ENCODE measurements around the gene PRKX.
A peak's percentile ranks its signal among the peaks of the same experiment; 100 is the strongest.
"Not testable (repeated sequence)": the region's sequence is repeated elsewhere in the genome, so short reads cannot be mapped to it uniquely, and the experiment has no call there.

The PRKX gene

GRCh38 chrX:3666975-3667374 lies 46.5 kb downstream of the PRKX start:
- in situ Hi-C loops (cut with HindIII; ENCODE audit: low pct_ligation_motif_present, low pct_unique_long_range_greater_than_20kb, low sequenced_read_pairs): no loop called here
- no peak for DNase-seq

GRCh38 chrX:3664921-3665320 lies 48.5 kb downstream of the PRKX start:
- in situ Hi-C loops (cut with HindIII; ENCODE audit: low pct_ligation_motif_present, low pct_unique_long_range_greater_than_20kb, low sequenced_read_pairs): no loop called here
- no peak for DNase-seq

- in situ Hi-C loops (cut with HindIII; ENCODE audit: low pct_ligation_motif_present, low pct_unique_long_range_greater_than_20kb, low sequenced_read_pairs): not testable (repeated sequence)
Measured at GRCh38 chrX:3663576-3664250, 49.7 kb downstream of the PRKX start.

GRCh38 chrX:3659761-3660160 lies 53.7 kb downstream of the PRKX start:
- in situ Hi-C loops (cut with HindIII; ENCODE audit: low pct_ligation_motif_present, low pct_unique_long_range_greater_than_20kb, low sequenced_read_pairs): no loop called here
- no peak for DNase-seq

More at GRCh38 chrX:3663576-3664250, 49.7 kb downstream of the PRKX start:
- not testable (repeated sequence) for DNase-seq

GRCh38 chrX:3655181-3655580 lies 58.3 kb downstream of the PRKX start:
- in situ Hi-C loops (cut with HindIII; ENCODE audit: low pct_ligation_motif_present, low pct_unique_long_range_greater_than_20kb, low sequenced_read_pairs): no loop called here

GRCh38 chrX:3653111-3653510 lies 60.3 kb downstream of the PRKX start:
- no peak for DNase-seq
- in situ Hi-C loops (cut with HindIII; ENCODE audit: low pct_ligation_motif_present, low pct_unique_long_range_greater_than_20kb, low sequenced_read_pairs): no loop called here

More at GRCh38 chrX:3655181-3655580, 58.3 kb downstream of the PRKX start:
- DNase-seq: no peak

- in situ Hi-C loops (cut with HindIII; ENCODE audit: low pct_ligation_motif_present, low pct_unique_long_range_greater_than_20kb, low sequenced_read_pairs): no loop called here
- DNase-seq: peak; percentile 7
Measured at GRCh38 chrX:3651277-3651676, 62.2 kb downstream of the PRKX start.

- DNase-seq: no peak
- in situ Hi-C loops (cut with HindIII; ENCODE audit: low pct_ligation_motif_present, low pct_unique_long_range_greater_than_20kb, low sequenced_read_pairs): no loop called here
Measured at GRCh38 chrX:3648084-3648483, 65.4 kb downstream of the PRKX start.

GRCh38 chrX:3639858-3640631 lies 73.4 kb downstream of the PRKX start:
- in situ Hi-C loops (cut with HindIII; ENCODE audit: low pct_ligation_motif_present, low pct_unique_long_range_greater_than_20kb, low sequenced_read_pairs); DNase-seq: not testable (repeated sequence)

GRCh38 chrX:3639236-3639635 lies 74.2 kb downstream of the PRKX start:
- in situ Hi-C loops (cut with HindIII; ENCODE audit: low pct_ligation_motif_present, low pct_unique_long_range_greater_than_20kb, low sequenced_read_pairs): no loop called here
- no peak for DNase-seq

- DNase-seq: peak; percentile 29
- in situ Hi-C loops (cut with HindIII; ENCODE audit: low pct_ligation_motif_present, low pct_unique_long_range_greater_than_20kb, low sequenced_read_pairs): no loop called here
Measured at GRCh38 chrX:3638280-3638873, 75.1 kb downstream of the PRKX start.

- no peak for DNase-seq
- in situ Hi-C loops (cut with HindIII; ENCODE audit: low pct_ligation_motif_present, low pct_unique_long_range_greater_than_20kb, low sequenced_read_pairs): no loop called here
Measured at GRCh38 chrX:3636803-3637202, 76.6 kb downstream of the PRKX start.

GRCh38 chrX:3631196-3631595 lies 82.3 kb downstream of the PRKX start:
- no peak for DNase-seq
- in situ Hi-C loops (cut with HindIII; ENCODE audit: low pct_ligation_motif_present, low pct_unique_long_range_greater_than_20kb, low sequenced_read_pairs): no loop called here

- in situ Hi-C loops (cut with HindIII; ENCODE audit: low pct_ligation_motif_present, low pct_unique_long_range_greater_than_20kb, low sequenced_read_pairs): no loop called here
- no peak for DNase-seq
Measured at GRCh38 chrX:3627594-3627993, 85.9 kb downstream of the PRKX start.

GRCh38 chrX:3621414-3621813 lies 92.0 kb downstream of the PRKX start:
- DNase-seq: no peak
- in situ Hi-C loops (cut with HindIII; ENCODE audit: low pct_ligation_motif_present, low pct_unique_long_range_greater_than_20kb, low sequenced_read_pairs): no loop called here

GRCh38 chrX:3611744-3612143 lies 101.7 kb downstream of the PRKX start:
- DNase-seq; in situ Hi-C loops (cut with HindIII; ENCODE audit: low pct_ligation_motif_present, low pct_unique_long_range_greater_than_20kb, low sequenced_read_pairs): not testable (repeated sequence)

GRCh38 chrX:3609810-3610209 lies 103.6 kb downstream of the PRKX start:
- no peak for DNase-seq
- in situ Hi-C loops (cut with HindIII; ENCODE audit: low pct_ligation_motif_present, low pct_unique_long_range_greater_than_20kb, low sequenced_read_pairs): no loop called here

GRCh38 chrX:3603026-3603661 lies 110.3 kb downstream of the PRKX start:
- in situ Hi-C loops (cut with HindIII; ENCODE audit: low pct_ligation_motif_present, low pct_unique_long_range_greater_than_20kb, low sequenced_read_pairs): no loop called here
- no peak for DNase-seq

- in situ Hi-C loops (cut with HindIII; ENCODE audit: low pct_ligation_motif_present, low pct_unique_long_range_greater_than_20kb, low sequenced_read_pairs): no loop called here
- no peak for DNase-seq
Measured at GRCh38 chrX:3599802-3600430, 113.5 kb downstream of the PRKX start.

All from ACHN (cell line).